GM18502 (cell line): ENCODE data around the gene TIPIN.
A peak's percentile ranks its signal among the peaks of the same experiment; 100 is the strongest.
"Not testable (repeated sequence)": the region's sequence is repeated elsewhere in the genome, so short reads cannot be mapped to it uniquely, and the experiment has no call there.

ENCODE experiments used
- ATAC-seq: cut with Tn5 transposase; IDR thresholded peaks from one replicate; pipeline ENCODE4 v1.9.1; 2021; ENCODE audit warnings: mild to moderate bottlenecking; ENCODE audit not compliant: unreplicated experiment, poor library complexity

Gene TIPIN, protein sequence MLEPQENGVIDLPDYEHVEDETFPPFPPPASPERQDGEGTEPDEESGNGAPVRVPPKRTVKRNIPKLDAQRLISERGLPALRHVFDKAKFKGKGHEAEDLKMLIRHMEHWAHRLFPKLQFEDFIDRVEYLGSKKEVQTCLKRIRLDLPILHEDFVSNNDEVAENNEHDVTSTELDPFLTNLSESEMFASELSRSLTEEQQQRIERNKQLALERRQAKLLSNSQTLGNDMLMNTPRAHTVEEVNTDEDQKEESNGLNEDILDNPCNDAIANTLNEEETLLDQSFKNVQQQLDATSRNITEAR

DNA sequence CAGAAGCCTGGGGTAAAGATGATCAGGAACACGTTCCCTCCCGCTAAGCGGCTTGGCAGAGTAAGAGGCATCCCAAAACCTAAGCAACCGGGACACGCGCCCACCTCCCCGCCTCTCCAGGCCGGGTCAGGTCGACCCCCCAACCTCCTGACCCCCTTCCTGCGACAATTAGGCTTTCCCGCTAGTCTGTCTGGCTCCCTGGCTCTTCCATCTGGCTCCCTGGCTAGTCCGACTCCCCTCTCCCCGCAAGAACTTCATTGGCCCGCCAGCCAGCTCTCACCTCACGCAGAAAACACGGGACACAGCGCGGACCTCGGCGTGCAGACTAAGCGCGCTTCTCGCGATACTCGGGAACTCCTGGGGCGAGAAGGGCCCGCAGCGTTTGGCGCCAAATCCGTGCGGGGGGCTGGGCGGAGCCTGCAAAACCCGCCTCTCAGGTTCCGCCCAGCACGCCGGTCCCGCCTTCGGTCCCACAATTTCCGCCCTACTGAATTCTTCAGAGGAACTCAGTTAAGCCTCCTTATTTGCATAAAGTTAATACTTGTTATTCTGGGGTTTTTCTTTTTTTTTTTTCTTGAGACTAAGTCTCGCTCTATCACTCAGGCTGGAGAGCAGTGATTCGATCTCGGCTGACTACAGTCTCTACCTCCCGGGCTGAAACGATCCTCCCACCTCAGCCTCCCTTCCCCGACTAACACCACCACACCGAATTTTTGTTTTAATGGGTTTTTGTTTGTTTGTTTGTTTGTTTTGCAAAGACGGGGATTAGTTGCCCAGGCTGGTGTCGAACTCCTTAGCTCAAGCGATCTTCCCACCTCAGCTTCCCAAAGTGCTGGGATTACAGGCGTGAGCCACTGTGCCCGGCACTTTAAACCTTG is at the start of gene TIPIN:
Gene TIPIN (minus strand): TSS at position 327 of the 878 bp plus-strand sequence. CDS start 3,738 bp downstream, outside the sequence.
- ATAC-seq: peak; percentile 89

DNA sequence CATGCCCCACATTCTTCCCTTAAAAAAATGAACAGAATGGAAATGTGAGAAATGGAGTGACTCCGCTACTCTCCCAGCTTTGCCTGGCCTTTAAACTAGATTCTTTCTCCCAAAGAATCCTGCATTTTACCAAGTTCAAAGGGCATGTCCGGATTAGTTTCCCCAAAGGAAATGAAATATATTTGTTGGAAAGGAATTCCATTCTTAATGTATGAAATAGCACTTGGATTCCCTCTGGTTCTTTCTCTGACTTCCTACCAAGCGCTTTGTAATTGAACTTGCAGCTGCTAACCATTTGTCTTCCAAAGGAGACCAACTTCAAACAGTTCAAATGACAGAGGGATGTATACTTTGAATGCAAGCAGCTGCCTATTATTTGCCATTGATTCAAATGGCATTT is 49.1 kb upstream of the TIPIN start:
- ATAC-seq: no peak

DNA sequence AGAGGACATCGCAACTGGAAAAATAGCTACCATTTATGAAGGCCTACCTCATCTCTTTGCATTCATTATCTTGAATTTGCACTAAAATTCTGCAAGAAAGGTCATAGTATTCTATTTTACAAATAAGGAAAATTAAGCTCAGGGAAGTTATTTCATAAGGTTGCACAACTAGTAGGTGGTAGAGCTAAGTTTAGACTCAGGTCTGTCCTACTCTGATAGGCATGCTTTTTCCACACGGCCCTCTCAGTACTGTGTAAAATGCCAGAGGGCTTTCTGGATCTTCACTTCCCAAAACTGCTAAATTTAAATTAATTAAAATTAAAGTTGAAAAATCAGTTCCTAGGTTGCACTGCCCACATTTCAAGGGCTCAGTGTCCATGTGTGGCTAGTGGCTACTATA is 48.5 kb upstream of the TIPIN start:
- ATAC-seq: no peak

DNA sequence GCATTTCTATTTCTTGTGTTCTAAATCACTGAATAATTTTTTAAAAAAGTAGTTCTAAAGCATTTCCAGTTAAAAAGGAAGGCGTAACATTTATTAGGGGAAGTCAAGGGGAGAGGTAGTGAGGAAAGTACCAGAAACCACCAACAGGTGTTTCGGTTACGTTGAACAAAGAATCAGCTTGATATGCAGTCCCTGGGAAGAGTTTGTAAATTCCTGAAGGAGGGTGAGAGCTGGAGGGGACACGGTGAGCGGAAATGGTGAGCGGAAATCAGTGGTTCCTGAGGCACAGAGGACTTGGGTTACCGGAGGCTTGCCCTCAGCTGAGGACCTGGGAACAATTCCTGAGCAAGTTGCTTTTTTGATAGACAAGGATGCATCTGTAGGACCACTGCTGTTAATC is 48.0 kb upstream of the TIPIN start:
- ATAC-seq: no peak

DNA sequence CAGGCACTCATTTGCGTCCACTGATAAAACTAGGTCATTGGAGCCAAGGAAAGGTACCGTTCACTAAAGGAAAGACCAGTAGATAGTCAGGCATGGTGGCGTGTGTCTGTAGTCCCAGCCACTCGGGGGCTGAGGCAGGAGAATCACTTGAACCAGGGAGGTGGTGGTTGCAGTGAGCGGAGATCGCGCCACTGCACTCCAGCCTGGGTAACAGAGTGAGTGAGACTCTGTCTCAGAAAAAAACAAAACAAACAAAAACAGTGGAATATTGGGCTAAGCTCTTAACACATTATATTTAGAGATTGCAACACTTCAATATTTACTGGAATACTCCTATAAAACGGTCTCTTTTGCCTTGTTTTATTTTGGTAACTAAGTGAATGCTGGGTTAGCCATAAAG is 47.6 kb upstream of the TIPIN start:
- ATAC-seq: no peak

DNA sequence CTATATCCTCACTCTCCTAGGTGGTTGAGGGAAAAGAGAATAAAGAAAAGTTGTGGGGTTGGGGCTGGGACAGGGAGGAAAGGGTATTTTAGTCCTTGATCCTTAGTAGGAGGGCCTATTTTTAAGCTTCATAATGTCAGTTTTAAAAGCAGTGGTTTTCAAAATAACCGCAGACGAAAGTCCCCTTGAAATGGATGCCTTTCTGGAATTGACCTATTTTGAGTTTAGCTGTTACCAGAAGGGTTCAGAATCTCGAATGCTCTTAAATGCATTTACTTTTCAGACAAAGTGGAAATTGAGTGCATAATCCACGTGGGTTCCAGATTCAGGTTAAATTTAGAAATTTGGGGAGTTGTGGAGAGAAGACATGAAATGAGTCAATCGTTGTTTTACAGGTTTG is 46.8 kb upstream of the TIPIN start:
- no peak for ATAC-seq

DNA sequence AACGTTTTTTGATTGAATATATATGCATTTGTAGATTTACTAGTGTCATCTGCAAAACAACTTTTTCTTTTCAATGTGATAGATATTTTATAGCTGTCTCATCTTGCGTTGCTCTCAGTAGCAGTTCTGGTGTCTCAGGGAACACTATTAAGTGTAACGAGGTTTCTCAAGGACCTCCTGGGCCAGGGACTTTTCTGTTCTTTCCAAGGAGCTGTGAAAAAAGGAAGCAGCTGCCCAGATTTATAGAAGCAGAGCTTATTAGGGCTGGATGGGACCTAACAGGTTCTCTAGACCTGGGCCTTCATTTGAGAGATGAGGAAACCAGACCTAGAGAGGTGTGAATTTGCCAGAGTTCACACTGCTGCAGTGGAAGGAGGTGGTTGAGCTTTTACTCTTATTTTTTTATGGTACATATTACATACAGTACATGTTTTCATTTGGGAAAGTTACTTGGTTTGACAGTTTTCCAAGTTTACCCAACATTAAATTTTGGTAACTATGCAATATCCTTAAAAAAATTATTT is 46.3 kb upstream of the TIPIN start:
- no peak for ATAC-seq

DNA sequence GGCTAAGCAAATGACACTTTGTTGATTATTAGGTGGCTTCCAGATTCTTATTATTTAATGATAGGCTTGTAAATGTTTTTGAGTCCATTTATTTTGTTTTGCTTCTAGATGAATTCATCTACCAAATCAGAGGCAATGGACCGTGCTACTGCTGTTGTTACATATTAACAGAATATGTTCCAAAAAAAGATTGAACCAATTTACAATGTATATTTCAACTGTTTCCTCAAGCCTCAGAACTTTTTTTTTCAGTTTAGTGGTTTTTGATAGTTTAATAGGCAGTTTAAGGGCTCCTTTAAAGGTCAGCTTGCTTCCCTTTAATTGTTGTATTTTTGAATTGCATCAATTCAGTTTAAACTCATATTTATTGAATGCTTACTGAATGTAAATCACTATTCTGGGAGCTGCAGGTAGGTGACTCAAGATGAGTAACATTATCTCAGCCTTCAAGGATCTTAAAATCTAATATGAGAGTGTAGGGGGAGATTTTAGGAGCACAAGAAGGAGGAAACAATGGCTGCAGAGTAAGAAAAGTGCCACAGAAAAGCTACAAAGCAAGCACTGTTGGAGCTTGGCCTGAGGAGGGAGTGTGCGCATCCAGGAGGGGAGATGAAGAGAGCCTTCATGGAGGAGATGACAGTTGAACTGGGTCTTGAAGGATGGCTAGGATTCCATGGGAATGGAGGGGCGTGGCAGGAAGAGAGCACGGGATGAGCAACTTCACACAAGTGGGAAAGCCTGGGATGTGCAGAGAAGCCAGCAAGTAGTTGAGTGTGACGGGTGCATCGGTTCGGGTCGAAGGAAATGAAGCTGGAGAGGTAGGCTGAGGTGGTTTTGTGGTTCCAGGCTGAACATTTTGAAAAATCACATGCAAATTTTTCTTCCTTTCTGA is 44.9 kb upstream of the TIPIN start:
- ATAC-seq: peak; percentile 46

DNA sequence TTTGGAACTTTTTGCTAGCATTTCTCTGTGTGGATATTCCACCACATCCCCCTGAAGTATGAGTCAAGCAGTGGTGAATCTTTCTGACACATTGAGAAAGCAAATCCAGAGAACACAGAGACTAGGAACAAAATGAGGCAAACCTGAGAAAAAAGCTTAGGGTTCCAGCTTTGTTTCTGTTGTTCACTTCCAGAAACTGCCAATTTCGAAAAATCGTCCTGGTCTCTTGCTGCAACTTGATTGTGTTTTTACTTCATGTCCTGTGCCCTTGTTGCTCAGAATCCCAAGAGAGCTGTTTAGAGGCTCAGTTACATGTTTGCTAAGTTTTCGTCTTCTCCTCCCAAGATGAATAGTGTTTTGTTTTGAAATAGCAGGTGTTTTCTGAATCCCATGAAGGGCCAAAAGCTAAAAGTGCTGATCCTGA is 43.9 kb upstream of the TIPIN start:
- ATAC-seq: no peak

DNA sequence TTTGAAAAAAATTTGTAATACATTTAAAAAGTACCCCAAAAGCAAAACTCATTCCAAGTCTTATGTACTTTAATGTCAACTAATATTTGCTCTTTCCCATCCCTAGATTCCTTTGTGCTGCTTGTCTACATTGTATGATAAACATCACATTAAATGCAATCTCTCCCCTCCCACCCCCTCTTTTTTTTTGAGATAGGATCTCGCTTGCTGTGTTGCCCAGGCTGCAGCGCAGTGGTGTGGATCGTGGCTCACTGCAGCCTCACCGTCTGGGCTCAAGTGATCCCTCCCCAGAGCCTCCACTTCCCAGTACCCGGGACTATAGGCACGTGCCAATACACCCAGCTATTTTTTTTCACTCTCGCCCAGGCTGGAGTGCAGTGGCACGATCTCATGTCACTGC is 42.8 kb upstream of the TIPIN start:
- no peak for ATAC-seq

DNA sequence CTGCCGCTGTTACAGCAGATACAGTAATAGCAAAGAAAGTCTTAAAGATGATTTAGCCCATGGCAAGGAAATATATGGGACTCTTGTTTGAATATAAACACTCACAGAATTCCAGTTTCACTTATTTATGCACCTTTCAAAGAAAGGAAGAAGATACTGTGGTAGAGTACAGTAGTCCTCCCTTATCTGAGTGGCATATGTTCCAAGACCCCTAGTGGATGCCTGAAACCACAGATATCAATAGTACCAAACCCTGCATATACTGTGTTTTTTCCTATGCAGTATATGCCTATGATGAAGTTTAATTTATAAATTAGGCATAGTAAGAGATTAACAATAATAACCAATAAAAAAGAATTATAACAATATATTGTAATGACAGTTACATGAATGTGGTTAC is 38.4 kb upstream of the TIPIN start:
- no peak for ATAC-seq

DNA sequence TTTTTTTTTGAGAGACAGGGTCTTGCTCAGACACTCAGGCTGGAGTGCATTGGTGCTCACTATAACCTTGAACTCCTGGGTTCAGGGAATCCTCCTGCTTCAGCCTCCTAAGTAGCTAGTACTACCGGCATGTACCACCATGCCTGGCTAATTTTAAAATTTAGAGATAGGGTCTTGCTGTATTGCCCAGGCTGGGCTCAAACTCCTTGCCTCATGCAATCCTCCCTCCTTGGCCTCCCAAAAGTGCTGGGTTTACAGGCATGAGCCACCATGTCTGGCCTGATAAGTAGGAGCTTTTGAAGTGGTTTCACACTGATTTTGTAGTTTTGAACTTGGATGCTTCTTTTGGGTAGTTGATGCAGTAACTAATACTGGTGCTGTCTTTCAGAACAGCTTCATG is 38.0 kb upstream of the TIPIN start:
- ATAC-seq: no peak

DNA sequence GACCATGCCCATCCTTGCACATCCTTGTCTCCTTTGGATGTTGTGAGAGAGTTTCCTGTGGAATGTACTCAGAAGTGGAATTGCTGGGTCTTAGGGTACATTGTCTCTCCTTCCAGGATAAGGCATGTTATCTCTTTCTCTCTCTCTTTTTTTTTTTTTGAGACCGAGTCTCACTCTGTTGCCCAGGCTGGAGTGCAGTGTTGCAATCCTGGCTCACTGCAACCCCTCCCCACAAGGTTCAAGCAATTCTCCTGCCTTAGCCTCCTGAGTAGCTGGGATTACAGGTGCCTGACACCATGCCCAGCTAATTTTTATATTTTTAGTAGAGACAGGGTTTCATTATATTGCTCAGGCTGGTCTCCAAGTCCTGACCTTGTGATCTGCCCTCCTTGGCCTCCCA is 36.6 kb upstream of the TIPIN start:
- ATAC-seq: not testable (repeated sequence)

DNA sequence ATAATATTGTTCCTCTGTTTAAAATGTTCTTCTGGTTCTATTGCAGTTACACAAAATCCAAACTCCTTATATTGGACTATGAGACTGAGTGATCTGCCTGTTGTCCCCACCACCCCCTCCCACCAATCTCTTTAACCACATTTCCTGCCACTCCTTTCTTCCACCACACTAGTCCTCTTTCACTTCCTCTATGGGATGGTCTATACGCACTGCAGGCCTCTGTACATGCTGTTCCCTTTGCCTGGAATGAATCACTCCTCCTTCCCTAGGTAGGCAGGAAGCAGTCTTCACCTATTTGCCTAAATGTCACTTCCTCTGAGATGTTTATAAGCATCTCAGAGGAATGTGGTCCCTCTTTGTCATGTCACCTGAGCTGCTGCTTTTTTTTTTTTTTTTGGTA is 34.2 kb upstream of the TIPIN start:
- peak; percentile 27 for ATAC-seq

DNA sequence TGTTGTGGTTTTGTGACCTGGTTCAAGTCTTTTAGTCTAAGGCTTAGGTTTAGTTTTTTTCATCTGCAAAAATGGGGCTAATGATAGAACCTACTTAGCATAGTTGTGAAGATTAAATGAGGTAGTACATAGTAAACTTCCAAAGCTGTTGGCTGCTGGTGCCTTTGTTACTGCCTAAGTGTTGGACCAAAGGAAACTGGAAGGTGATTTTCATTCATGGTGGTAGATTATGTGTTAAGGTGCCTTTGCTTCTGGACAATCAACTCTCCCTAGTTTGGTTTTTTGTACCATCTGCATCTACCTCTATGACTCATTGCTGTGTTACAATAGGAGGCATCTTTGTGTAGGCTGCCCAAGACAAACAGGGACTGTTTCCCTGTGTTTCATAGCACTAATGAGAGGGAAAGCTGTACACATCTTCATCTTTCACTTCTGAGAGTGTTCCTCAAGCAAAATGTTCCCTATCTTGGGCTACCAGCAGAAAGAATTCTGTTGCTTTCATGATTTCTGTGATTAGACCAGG is 33.4 kb upstream of the TIPIN start:
- no peak for ATAC-seq

DNA sequence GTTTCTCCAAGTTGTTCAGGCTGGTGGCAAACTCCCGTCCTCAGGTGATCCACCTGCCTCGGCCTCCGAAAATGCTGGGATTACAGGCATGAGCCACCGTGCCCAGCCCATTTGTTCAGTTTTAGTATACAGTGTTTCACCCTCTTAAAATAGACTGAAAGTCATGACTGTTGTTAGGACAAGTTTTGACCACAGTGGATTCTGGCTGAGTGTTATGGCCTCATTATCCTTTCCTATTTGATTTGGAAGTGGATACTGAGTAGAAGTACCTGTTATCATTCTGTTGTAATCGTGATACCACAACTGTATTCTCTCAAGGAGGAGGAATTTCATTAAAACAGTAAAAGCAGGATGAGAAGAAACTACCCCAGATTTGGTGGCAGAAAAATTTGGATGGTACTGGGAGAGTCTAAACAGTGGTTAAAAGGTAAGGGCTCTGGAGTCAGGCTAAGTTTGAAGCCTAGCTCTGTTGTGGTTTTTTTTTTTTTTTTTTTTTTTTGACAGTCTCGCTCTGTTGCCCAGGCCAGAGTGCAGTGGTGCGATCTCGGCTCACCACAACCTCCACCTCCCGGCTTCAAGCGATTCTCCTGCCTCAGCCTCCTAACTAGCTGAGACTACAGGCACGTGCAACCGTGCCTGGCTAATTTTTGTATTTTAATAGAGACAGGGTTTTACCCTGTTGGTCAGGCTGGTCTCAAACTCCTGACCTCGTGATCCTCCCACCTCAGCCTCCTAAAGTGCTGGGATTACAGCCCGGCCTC is 32.8 kb upstream of the TIPIN start:
- no peak for ATAC-seq

DNA sequence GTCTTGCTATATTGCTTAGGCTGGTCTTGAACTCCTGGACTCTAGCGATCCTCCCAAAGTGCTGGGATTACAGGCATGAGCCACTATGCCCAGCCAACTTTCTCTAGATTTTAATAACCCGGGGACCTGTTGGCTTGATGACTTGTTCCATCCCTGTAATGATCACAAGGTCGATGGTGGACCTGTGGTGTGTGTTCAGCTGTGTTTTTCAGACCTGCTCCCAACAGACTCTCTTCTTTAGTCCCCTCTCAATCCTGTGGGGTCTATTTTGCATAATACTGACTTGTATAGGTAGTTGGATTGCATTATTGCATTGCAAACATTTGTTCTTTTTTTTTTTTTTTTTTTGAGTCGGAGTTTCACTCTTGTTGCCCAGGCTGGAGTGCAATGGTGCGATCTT is 32.1 kb upstream of the TIPIN start:
- ATAC-seq: no peak

DNA sequence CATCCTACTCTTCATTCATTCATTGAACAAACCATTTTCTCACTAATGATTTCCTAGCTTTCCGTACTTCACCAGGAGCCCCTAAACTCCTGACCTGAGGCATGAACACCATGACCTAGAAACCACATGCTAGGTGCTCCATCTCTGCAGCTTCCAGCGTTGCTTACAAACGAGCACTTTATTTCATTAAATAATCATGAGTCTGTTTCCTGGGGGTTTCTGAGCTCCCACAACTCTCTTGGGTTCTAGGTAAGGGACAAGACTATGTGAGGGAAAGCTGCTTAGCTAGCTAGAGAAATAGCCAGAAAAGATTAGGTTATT is 31.5 kb upstream of the TIPIN start:
- ATAC-seq: no peak

DNA sequence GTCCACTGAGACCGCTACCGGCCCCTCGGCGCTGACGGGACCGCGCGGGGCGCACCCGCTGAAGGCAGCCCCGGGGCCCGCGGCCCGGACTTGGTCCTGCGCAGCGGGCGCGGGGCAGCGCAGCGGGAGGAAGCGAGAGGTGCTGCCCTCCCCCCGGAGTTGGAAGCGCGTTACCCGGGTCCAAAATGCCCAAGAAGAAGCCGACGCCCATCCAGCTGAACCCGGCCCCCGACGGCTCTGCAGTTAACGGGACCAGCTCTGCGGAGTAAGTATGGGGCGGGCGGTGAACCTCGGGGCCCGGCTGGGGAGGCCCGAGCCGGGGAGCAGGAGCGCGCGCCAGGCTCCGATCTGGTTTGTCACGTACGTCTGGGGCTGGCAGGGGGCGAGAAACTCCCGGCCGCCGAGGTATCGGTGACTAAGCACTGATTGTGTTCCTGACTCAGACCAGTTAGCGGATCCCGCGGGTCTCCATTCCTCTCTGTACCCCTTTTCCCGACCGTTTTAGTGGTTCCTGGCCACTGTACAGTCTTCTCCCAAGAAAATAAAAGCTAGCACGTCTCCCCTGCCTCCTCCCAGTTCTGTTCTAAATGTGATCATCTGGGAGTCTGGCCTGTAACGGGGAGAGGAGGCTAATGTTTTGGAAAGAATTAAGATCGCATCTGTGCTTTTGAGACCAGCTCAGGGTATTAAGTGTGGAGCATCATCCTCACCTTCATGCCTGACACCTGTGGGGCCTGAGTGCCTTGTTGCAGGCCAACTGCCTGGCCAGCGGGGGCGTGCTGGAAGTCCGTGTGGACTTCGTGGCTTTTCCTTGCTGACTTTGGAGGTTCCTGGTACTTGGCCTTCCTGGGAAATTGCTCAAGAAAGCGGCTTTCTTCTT is 30.9 kb upstream of the TIPIN start:
- peak; percentile 24 for ATAC-seq
